Pons (tissue), 1 donor: ENCODE data around the gene IGFL3.
A peak's percentile ranks its signal among the peaks of the same experiment; 100 is the strongest.

Experiments used
- DNase-seq: peaks from one replicate; pipeline ENCODE4 v3.0.0-alpha.2; 2016; ENCODE audit warnings: low spot score

Gene IGFL3

GRCh38 chr19:46076951-46077814 is 47.3 kb downstream of the IGFL3 start:
- peak; percentile 95 for DNase-seq

GRCh38 chr19:46076031-46076880 is 48.2 kb downstream of the IGFL3 start:
- no peak for DNase-seq

- no peak for DNase-seq
Observed at GRCh38 chr19:46073268-46073922, 51.1 kb downstream of the IGFL3 start.
